IMR-90 (cell line): ENCODE measurements around the gene PLXNA3.

ENCODE experiments used
- BHLHE40 ChIP-seq: fragments of 150-350 bp; IDR thresholded peaks from 2 replicates; pipeline ENCODE4 v1.6.1; 2016; ENCODE audit warnings: mild to moderate bottlenecking, low read depth, low read length
- CEBPB ChIP-seq: IDR thresholded peaks from 2 replicates; pipeline ENCODE4 v1.6.1; 2012; ENCODE audit warnings: low read depth, low read length, improper control_type of control experiment
- CHD1 ChIP-seq: IDR thresholded peaks from 2 replicates; pipeline ENCODE4 v1.6.1; 2012; ENCODE audit warnings: low read depth, low read length, improper control_type of control experiment
- CTCF ChIP-seq: conservative IDR thresholded peaks from 2 replicates; pipeline ENCODE4 v1.5.1; 2012; ENCODE audit warnings: mild to moderate bottlenecking, low read depth, low read length, improper control_type of control experiment
- MAFK ChIP-seq: IDR thresholded peaks from 2 replicates; pipeline ENCODE4 v1.6.1; 2012; ENCODE audit warnings: low read depth, low read length, improper control_type of control experiment
- MXI1 ChIP-seq: IDR thresholded peaks from 2 replicates; pipeline ENCODE4 v1.6.1; 2012; ENCODE audit warnings: low read depth, mild to moderate bottlenecking, low read length, moderate library complexity, borderline replicate concordance
- NFE2L2 ChIP-seq: fragments of 150-350 bp; IDR thresholded peaks from 2 replicates; pipeline ENCODE4 v1.6.1; 2016; ENCODE audit warnings: low read depth, mild to moderate bottlenecking, low read length
- POLR2A ChIP-seq: IDR thresholded peaks from 2 replicates; pipeline ENCODE4 v1.6.1; 2012; ENCODE audit warnings: mild to moderate bottlenecking, low read depth, low read length
- RAD21 ChIP-seq: IDR thresholded peaks from 2 replicates; pipeline ENCODE4 v1.6.1; 2012; ENCODE audit warnings: low read length, improper control_type of control experiment
- SMC3 ChIP-seq: fragments of 150-350 bp; IDR thresholded peaks from 2 replicates; pipeline ENCODE4 v1.6.1; 2016; ENCODE audit warnings: low read depth, mild to moderate bottlenecking, antibody characterized with exemption, low read length, moderate library complexity
- USF2 ChIP-seq: fragments of 150-350 bp; IDR thresholded peaks from 2 replicates; pipeline ENCODE4 v1.6.1; 2017; ENCODE audit warnings: mild to moderate bottlenecking, antibody characterized with exemption, low read length, low read depth

- TF ChIP-seq CTCF = no peak
- no peak for TF ChIP-seq CHD1
- no peak for TF ChIP-seq POLR2A
- TF ChIP-seq NFE2L2 = no peak
- TF ChIP-seq BHLHE40 = no peak
- TF ChIP-seq USF2 = no peak
- no peak for TF ChIP-seq MXI1
- no peak for TF ChIP-seq RAD21
- no peak for TF ChIP-seq SMC3
- no peak for TF ChIP-seq CEBPB
- no peak for TF ChIP-seq MAFK
Measured at GRCh38 chrX:154476821-154477220, 18.7 kb downstream of the PLXNA3 start.
